Nephron (organoid): ENCODE measurements around the gene AP2A2.

ENCODE experiments used
- H3K27ac Mint-ChIP-seq, 3 experiments: 2 replicates each; pipeline ENCODE4 v1.8.0; 2020; ENCODE audit warnings: mixed read lengths in 3 of 3, mild to moderate bottlenecking in 2 of 3, moderate library complexity in 1 of 3
- H3K27me3 Mint-ChIP-seq: 2 replicates; pipeline ENCODE4 v1.8.0; 2021; ENCODE audit warnings: low read depth, mild to moderate bottlenecking, moderate library complexity, mixed read lengths
- H3K36me3 Mint-ChIP-seq: 2 replicates; pipeline ENCODE4 v1.8.0; 2020; ENCODE audit warnings: low read depth, mixed read lengths
- H3K4me1 Mint-ChIP-seq: 2 replicates; pipeline ENCODE4 v1.8.0; 2020; ENCODE audit warnings: mixed read lengths
- H3K4me3 Mint-ChIP-seq, 3 experiments: 2 replicates each; pipeline ENCODE4 v1.8.0; 2020; ENCODE audit warnings: mild to moderate bottlenecking in 3 of 3, mixed read lengths in 3 of 3, moderate library complexity in 2 of 3
- H3K9me3 Mint-ChIP-seq: 2 replicates; pipeline ENCODE4 v1.8.0; 2020; ENCODE audit warnings: mixed read lengths
- CTCF ChIP-seq, 3 experiments: fragments of 200-600 bp; sonication (generic); IDR thresholded peaks; one replicate each; pipeline ENCODE4 v1.5.0; 2021; ENCODE audit warnings: antibody characterized with exemption in 3 of 3; ENCODE audit not compliant: unreplicated experiment in 3 of 3

Gene AP2A2

GRCh38 chr11:987671-988070, 62.0 kb downstream of the AP2A2 start:
- Mint-ChIP-seq H3K4me3 (no peak overlapping the region), H3K27me3 (no peaks in the 10 kb centered on the region), H3K27ac (no peak overlapping the region), H3K36me3 (peaks cover 44% of the 10 kb centered on the region), H3K9me3 (no peaks in the 10 kb centered on the region), H3K4me1 (no peaks in the 10 kb centered on the region)
- no peak for TF ChIP-seq CTCF (IDR thresholded peaks at IDR 0.05; ENCODE audit: unreplicated experiment in 3 of 3)

GRCh38 chr11:990101-990500, 64.4 kb downstream of the AP2A2 start:
- Mint-ChIP-seq H3K4me3 (no peak overlapping the region), H3K27ac (no peak overlapping the region), H3K27me3 (no peaks in the 10 kb centered on the region), H3K9me3 (no peaks in the 10 kb centered on the region), H3K36me3 (peaks cover 33% of the 10 kb centered on the region), H3K4me1 (peaks cover 3% of the 10 kb centered on the region)
- no peak for TF ChIP-seq CTCF (IDR thresholded peaks at IDR 0.05; ENCODE audit: unreplicated experiment in 3 of 3)

DNA sequence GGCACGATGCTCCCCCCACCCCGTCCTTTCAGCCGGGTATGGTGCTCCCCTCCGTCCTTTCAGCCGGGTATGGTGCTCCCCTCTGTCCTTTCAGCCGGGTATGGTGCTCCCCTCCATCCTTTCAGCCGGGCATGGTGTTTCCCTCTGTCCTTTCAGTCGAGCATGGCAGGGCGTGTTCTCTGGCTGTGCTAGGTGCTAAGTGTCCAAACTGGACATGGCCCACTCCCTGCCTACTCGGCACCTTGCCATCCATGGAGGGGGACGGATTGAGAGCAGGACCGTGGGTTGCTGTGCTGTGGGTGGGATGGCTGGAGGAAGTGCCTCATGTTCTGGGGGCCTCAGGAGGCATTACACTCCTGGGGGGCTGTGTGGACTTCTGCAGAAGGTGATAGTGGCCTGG, 65.4 kb downstream of the AP2A2 start:
- no peaks in the 10 kb centered on the region for H3K9me3 Mint-ChIP-seq
- H3K4me1 Mint-ChIP-seq: peaks cover 10% of the 10 kb centered on the region
- H3K4me3 Mint-ChIP-seq: no peak overlapping the region
- no peaks in the 10 kb centered on the region for H3K27me3 Mint-ChIP-seq
- TF ChIP-seq CTCF (IDR thresholded peaks at IDR 0.05; ENCODE audit: unreplicated experiment in 3 of 3): no peak
- H3K27ac Mint-ChIP-seq: no peak overlapping the region
- H3K36me3 Mint-ChIP-seq: peaks cover 33% of the 10 kb centered on the region

- Mint-ChIP-seq H3K9me3 (no peaks in the 10 kb centered on the region), H3K4me1 (peaks cover 17% of the 10 kb centered on the region), H3K4me3 (no peak overlapping the region), H3K27me3 (no peaks in the 10 kb centered on the region), H3K36me3 (peaks cover 35% of the 10 kb centered on the region), H3K27ac (no peak overlapping the region)
- TF ChIP-seq CTCF (IDR thresholded peaks at IDR 0.05; ENCODE audit: unreplicated experiment in 3 of 3): no peak
Measured at GRCh38 chr11:991711-992307, 66.1 kb downstream of the AP2A2 start.

- Mint-ChIP-seq H3K9me3 (no peaks in the 10 kb centered on the region), H3K4me3 (no peak overlapping the region), H3K27me3 (no peaks in the 10 kb centered on the region), H3K36me3 (peaks cover 35% of the 10 kb centered on the region), H3K4me1 (peaks cover 19% of the 10 kb centered on the region), H3K27ac (no peak overlapping the region)
- no peak for TF ChIP-seq CTCF (IDR thresholded peaks at IDR 0.05; ENCODE audit: unreplicated experiment in 3 of 3)
Measured at GRCh38 chr11:992577-992976, 66.9 kb downstream of the AP2A2 start.

DNA sequence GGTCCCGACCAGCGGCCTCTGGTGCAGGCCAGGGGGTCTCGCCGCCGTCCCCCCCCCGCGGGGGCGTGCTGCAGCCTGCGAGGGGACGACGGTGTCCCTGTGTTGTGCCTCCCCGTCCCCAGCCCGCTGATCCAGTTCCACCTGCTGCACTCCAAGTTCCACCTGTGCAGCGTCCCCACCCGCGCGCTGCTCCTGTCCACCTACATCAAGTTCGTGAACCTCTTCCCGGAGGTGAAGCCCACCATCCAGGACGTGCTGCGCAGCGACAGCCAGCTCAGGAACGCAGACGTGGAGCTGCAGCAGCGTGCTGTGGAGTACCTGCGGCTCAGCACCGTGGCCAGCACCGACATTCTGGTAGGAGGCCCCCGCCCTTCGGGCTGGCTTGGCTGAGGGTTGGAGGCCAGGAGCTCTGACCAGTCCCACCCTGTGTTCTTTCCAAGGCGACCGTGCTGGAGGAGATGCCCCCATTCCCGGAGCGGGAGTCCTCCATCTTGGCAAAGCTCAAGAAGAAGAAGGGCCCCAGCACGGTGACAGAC, 68.0 kb downstream of the AP2A2 start:
- Mint-ChIP-seq H3K36me3 (peaks cover 30% of the 10 kb centered on the region), H3K27ac (no peak overlapping the region), H3K4me1 (peaks cover 19% of the 10 kb centered on the region), H3K9me3 (no peaks in the 10 kb centered on the region), H3K4me3 (no peak overlapping the region), H3K27me3 (no peaks in the 10 kb centered on the region)
- TF ChIP-seq CTCF (IDR thresholded peaks at IDR 0.05; ENCODE audit: unreplicated experiment in 3 of 3): no peak
